ENCODE data around the gene LRRC59. TPM values are rescaled to one million over a fixed set of nuclear protein-coding genes. Genes with fewer than 3 reads are reported as not detected.

The LRRC59 gene
- total and polyA plus RNA-seq, 2 of the 8 experiments (the other 6 are each of a cell fraction or from before 2014, with no cell fraction given) = 48.3 to 117 TPM

- TF ChIP-seq SAP30 (IDR thresholded peaks at IDR 0.05; ENCODE audit: insufficient read depth, insufficient replicate concordance, low read length) (no peak), SP2 (IDR thresholded peaks at IDR 0.05; ENCODE audit: low read length) (no peak), EGR1 (IDR thresholded peaks at IDR 0.05; ENCODE audit: borderline replicate concordance, low read depth, low read length) (no peak), CHD1 (IDR thresholded peaks at IDR 0.05; ENCODE audit: low read depth, low read length) (no peak)
Measured at GRCh38 chr17:50354198-50354597, 43.1 kb downstream of the LRRC59 start (continued).
